SU-DHL-6 (cell line): ENCODE measurements around the gene GSC.

Experiments
- EZH2phosphoT487 ChIP-seq: fragments of 200-600 bp; sonication (generic), shearing (Covaris generic); conservative IDR thresholded peaks from 2 replicates; pipeline ENCODE4 v1.6.1; 2018; ENCODE audit warnings: mild to moderate bottlenecking, antibody characterized with exemption, low read length, moderate library complexity, mixed read lengths
- TF ChIP-seq, protein P1 (sequence below): fragments of 200-600 bp; sonication (generic); IDR thresholded peaks from one replicate; pipeline ENCODE4 v1.5.1; 2017; ENCODE audit warnings: antibody characterized with exemption, mild to moderate bottlenecking, low read length, moderate library complexity; ENCODE audit not compliant: insufficient read depth, poor library complexity, severe bottlenecking

DNA sequence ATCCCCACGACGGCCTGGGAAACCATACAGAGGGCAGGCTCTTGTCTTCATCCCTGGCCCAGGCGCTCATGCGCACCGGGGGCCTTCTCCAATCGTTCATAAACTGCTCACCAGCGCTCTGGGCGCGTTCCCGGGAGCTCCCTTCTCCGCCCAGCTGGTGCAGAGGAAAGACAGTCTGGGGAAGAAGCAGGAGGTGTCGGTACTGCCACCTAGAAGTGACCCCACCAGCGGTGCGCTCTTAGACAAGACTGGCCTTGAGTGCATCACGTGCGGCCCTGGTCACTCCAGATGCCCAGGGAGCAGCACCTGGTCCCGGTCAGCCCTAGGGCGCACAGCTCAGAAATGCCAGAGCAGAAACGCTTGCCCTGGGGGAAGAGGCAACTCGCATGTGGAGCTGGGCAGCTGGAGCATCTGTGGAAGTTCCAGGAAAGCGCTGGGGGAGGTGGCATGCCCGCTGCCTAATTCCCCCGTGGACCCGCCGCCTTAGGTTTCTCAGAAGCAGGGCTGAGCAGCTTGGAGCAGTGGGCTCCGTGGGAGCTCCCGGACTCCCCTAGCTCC, 2.5 kb downstream of the GSC start:
- TF ChIP-seq, protein P1, sequence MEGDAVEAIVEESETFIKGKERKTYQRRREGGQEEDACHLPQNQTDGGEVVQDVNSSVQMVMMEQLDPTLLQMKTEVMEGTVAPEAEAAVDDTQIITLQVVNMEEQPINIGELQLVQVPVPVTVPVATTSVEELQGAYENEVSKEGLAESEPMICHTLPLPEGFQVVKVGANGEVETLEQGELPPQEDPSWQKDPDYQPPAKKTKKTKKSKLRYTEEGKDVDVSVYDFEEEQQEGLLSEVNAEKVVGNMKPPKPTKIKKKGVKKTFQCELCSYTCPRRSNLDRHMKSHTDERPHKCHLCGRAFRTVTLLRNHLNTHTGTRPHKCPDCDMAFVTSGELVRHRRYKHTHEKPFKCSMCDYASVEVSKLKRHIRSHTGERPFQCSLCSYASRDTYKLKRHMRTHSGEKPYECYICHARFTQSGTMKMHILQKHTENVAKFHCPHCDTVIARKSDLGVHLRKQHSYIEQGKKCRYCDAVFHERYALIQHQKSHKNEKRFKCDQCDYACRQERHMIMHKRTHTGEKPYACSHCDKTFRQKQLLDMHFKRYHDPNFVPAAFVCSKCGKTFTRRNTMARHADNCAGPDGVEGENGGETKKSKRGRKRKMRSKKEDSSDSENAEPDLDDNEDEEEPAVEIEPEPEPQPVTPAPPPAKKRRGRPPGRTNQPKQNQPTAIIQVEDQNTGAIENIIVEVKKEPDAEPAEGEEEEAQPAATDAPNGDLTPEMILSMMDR, result no peak
- TF ChIP-seq EZH2phosphoT487, result no peak
